ENCODE measurements around the gene MTHFSD. TPM values are rescaled to one million over a fixed set of nuclear protein-coding genes. Genes with fewer than 3 reads are reported as not detected.

Gene MTHFSD
- total RNA-seq, 1 experiment from 2014 or later: 4.7 TPM

GRCh38 chr16:86517652-86518258 lies 37.3 kb downstream of the MTHFSD start:
- Histone ChIP-seq H3K23me2 (ENCODE audit: insufficient read length, low read depth, low read length, poor library complexity, severe bottlenecking) (no peaks in the 10 kb centered on the region), H3K9me3 (ENCODE audit: control insufficient read depth, low read depth, low read length) (no peaks in the 10 kb centered on the region), H3T11ph (ENCODE audit: low read length) (no peak overlapping the region), H3K27me3 (ENCODE audit: insufficient read depth, low read length) (peaks cover 56% of the 10 kb centered on the region), H2BK20ac (ENCODE audit: low read depth, low read length, poor library complexity, severe bottlenecking) (no peak overlapping the region), H2BK120ac (ENCODE audit: low read depth, low read length, poor library complexity, severe bottlenecking) (no peak overlapping the region), H3K4ac (ENCODE audit: low read depth, low read length) (no peak overlapping the region), H2BK5ac (ENCODE audit: insufficient read length, low read length) (no peak overlapping the region), H3K4me1 (ENCODE audit: insufficient read depth, low read length) (no peaks in the 10 kb centered on the region), H2BK15ac (ENCODE audit: low read depth, low read length) (no peak overlapping the region), H4K20me1 (ENCODE audit: control insufficient read depth, insufficient read depth, insufficient read length) (no peaks in the 10 kb centered on the region), H3K18ac (ENCODE audit: insufficient read length, low read depth, low read length) (no peak overlapping the region), H3K23ac (ENCODE audit: insufficient read length, low read depth, low read length) (no peak overlapping the region), H2AK5ac (ENCODE audit: insufficient read length, low read length) (no peak overlapping the region), H3K9ac (ENCODE audit: extremely low read depth, insufficient read length, low read length) (no peak overlapping the region), H3K56ac (ENCODE audit: insufficient read length, low read depth, low read length) (no peak overlapping the region), H2BK12ac (ENCODE audit: insufficient read length, low read depth, low read length) (no peak overlapping the region), H4K91ac (ENCODE audit: insufficient read length, low read depth, low read length) (no peak overlapping the region), H3K79me2 (ENCODE audit: insufficient read depth, low read length) (no peaks in the 10 kb centered on the region), H4K8ac (replicated peaks; ENCODE audit: insufficient read length, low read depth, low read length) (no peak overlapping the region), H3K79me1 (ENCODE audit: insufficient read depth, low read depth, low read length, poor library complexity, severe bottlenecking) (no peaks in the 10 kb centered on the region), H3K27ac (ENCODE audit: insufficient read length, low read depth, low read length) (no peak overlapping the region), H3K14ac (ENCODE audit: insufficient read depth, low read length) (no peak overlapping the region), H3K4me2 (ENCODE audit: insufficient read depth, insufficient read length, low read length) (no peak overlapping the region), H4K5ac (ENCODE audit: insufficient read length, low read depth, low read length) (no peak overlapping the region), H2AFZ (ENCODE audit: low read length) (no peak overlapping the region)
- Mint-ChIP-seq H3K9me3 (peaks cover 2 to 13% of the 10 kb centered on the region in 2 experiments; a peak in 2 of 5 replicates), H3K27ac (no peak overlapping the region), H3K27me3 (ENCODE audit: low read depth) (peaks cover 92% of the 10 kb centered on the region), H3K36me3 (ENCODE audit: insufficient read depth in 1 of 3, low read depth in 3 of 3) (no peaks in the 10 kb centered on the region), H3K4me1 (peaks cover 9 to 30% of the 10 kb centered on the region in 2 experiments), H3K4me3 (no peak overlapping the region)
- TF ChIP-seq, protein P1, sequence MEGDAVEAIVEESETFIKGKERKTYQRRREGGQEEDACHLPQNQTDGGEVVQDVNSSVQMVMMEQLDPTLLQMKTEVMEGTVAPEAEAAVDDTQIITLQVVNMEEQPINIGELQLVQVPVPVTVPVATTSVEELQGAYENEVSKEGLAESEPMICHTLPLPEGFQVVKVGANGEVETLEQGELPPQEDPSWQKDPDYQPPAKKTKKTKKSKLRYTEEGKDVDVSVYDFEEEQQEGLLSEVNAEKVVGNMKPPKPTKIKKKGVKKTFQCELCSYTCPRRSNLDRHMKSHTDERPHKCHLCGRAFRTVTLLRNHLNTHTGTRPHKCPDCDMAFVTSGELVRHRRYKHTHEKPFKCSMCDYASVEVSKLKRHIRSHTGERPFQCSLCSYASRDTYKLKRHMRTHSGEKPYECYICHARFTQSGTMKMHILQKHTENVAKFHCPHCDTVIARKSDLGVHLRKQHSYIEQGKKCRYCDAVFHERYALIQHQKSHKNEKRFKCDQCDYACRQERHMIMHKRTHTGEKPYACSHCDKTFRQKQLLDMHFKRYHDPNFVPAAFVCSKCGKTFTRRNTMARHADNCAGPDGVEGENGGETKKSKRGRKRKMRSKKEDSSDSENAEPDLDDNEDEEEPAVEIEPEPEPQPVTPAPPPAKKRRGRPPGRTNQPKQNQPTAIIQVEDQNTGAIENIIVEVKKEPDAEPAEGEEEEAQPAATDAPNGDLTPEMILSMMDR (conservative IDR thresholded peaks at IDR 0.05): peak; percentile 82
- WGBS (ENCODE audit: extremely low coverage, insufficient read length, low lambda C conversion rate): no CpG with 5 or more reads among the region's 17 CpGs
- peak; percentile 80 for DNase-seq
